AG04449 (cell line): ENCODE results near the gene OCIAD1.
"Not testable (repeated sequence)": the region's sequence is repeated elsewhere in the genome, so short reads cannot be mapped to it uniquely, and the experiment has no call there.

ENCODE experiments used
- CTCF ChIA-PET: fragments of 350-600 bp; formaldehyde crosslinking; extraction: SDS; loops from one replicate; lab custom pipeline; 2021; ENCODE audit warnings: antibody characterized with exemption; lab: Yijun Ruan, JAX
- POLR2A ChIA-PET: fragments of 400-600, 350-600 bp; formaldehyde crosslinking; extraction: SDS; loops from one replicate; lab custom pipeline; 2020; ENCODE audit warnings: antibody characterized with exemption, inconsistent platforms; lab: Yijun Ruan, JAX
- DNase-seq: peaks from one replicate; pipeline ENCODE4 v3.0.0-alpha.2; 2010; ENCODE audit warnings: low read depth, low spot score
- H3K4me3 ChIP-seq: 2 replicates; pipeline ENCODE4 v1.5.1; 2011; ENCODE audit warnings: low read depth, mild to moderate bottlenecking, control low read depth, low read length
- CTCF ChIP-seq: IDR thresholded peaks from one replicate; pipeline ENCODE4 v1.5.1; 2011; ENCODE audit warnings: mild to moderate bottlenecking, moderate library complexity, low read length, control low read depth, inconsistent platforms; ENCODE audit not compliant: insufficient read depth; ENCODE audit errors: missing control alignments

The OCIAD1 gene

GRCh38 chr4:48799157-48799556, 31.7 kb upstream of the OCIAD1 start:
- DNase-seq, result no peak

GRCh38 chr4:48800155-48800554, 30.7 kb upstream of the OCIAD1 start:
- POLR2A ChIA-PET, DNase-seq, CTCF ChIA-PET, H3K4me3 ChIP-seq: not testable (repeated sequence)

More at GRCh38 chr4:48799157-48799556, 31.7 kb upstream of the OCIAD1 start:
- ChIA-PET POLR2A (no interaction called here), CTCF (no interaction called here)
- H3K4me3 ChIP-seq, result no peak overlapping the region
- TF ChIP-seq CTCF, result no peak

GRCh38 chr4:48801016-48801715, 29.7 kb upstream of the OCIAD1 start:
- no peak overlapping the region for H3K4me3 ChIP-seq
- ChIA-PET CTCF (interaction anchor here (1.3 kb wide), 1 partner anchor 11 kb away, joined by 3 read pairs; no protein-coding TSS in a partner anchor), POLR2A (no interaction called here)
- no peak for DNase-seq
- TF ChIP-seq CTCF, result no peak

GRCh38 chr4:48804584-48805301, 26.1 kb upstream of the OCIAD1 start:
- POLR2A ChIA-PET, result no interaction called here
- TF ChIP-seq CTCF, result no peak
- CTCF ChIA-PET, result no interaction called here
- no peak for DNase-seq
- H3K4me3 ChIP-seq, result no peak overlapping the region

- TF ChIP-seq CTCF, result no peak
- ChIA-PET CTCF (no interaction called here), POLR2A (no interaction called here)
- H3K4me3 ChIP-seq, result no peak overlapping the region
- DNase-seq, result no peak
Measured at GRCh38 chr4:48812866-48813265, 18.0 kb upstream of the OCIAD1 start.

GRCh38 chr4:48813964-48814363, 16.9 kb upstream of the OCIAD1 start:
- no peak for DNase-seq
- no peak overlapping the region for H3K4me3 ChIP-seq
- POLR2A ChIA-PET, result interaction anchor here (0.7 kb wide), 1 partner anchor 75 kb away, joined by 3 read pairs; no protein-coding TSS in a partner anchor
- CTCF ChIA-PET, result no interaction called here
- no peak for TF ChIP-seq CTCF
